Measurements from ENCODE around the gene DCAF8.

The DCAF8 gene

GRCh38 chr1:160261893-160262794, at the start of gene DCAF8:
Gene DCAF8, minus strand, starts transcription at chr1:160262549. Its CDS starts 18,541 bp downstream, at chr1:160244008.
- TF ChIP-seq CTCF (conservative IDR thresholded peaks at IDR 0.05; ENCODE audit: low read length), result no peak
- DNase-seq (ENCODE audit: low read depth), result peak; percentile 97
- H3K4me3 ChIP-seq (ENCODE audit: low read length), result peak within 1 kb of the TSS; percentile 100

- no peak for TF ChIP-seq CTCF (conservative IDR thresholded peaks at IDR 0.05; ENCODE audit: low read length)
- no peak for DNase-seq (ENCODE audit: low read depth)
- no peak overlapping the region for H3K4me3 ChIP-seq (ENCODE audit: low read length)
Measured at GRCh38 chr1:160309571-160309970, 47.2 kb upstream of the DCAF8 start.

GRCh38 chr1:160309185-160309557, 46.8 kb upstream of the DCAF8 start:
- TF ChIP-seq CTCF (conservative IDR thresholded peaks at IDR 0.05; ENCODE audit: low read length), result no peak
- DNase-seq (ENCODE audit: low read depth), result peak; percentile 21
- H3K4me3 ChIP-seq (ENCODE audit: low read length), result no peak overlapping the region

- TF ChIP-seq CTCF (conservative IDR thresholded peaks at IDR 0.05; ENCODE audit: low read length), result no peak
- no peak overlapping the region for H3K4me3 ChIP-seq (ENCODE audit: low read length)
- DNase-seq (ENCODE audit: low read depth), result peak; percentile 42
Measured at GRCh38 chr1:160308451-160309184, 46.3 kb upstream of the DCAF8 start.

- TF ChIP-seq CTCF (conservative IDR thresholded peaks at IDR 0.05; ENCODE audit: low read length), result no peak
- DNase-seq (ENCODE audit: low read depth), result no peak
- H3K4me3 ChIP-seq (ENCODE audit: low read length), result no peak overlapping the region
Measured at GRCh38 chr1:160307118-160307791, 44.9 kb upstream of the DCAF8 start.

- no peak for TF ChIP-seq CTCF (conservative IDR thresholded peaks at IDR 0.05; ENCODE audit: low read length)
- H3K4me3 ChIP-seq (ENCODE audit: low read length), result no peak overlapping the region
- no peak for DNase-seq (ENCODE audit: low read depth)
Measured at GRCh38 chr1:160300173-160300572, 37.8 kb upstream of the DCAF8 start.

Data from AG10803 (cell line).